ENCODE data around the gene PNRC2. TPM values are rescaled to one million over a fixed set of nuclear protein-coding genes. Genes with fewer than 3 reads are reported as not detected.
A peak's percentile ranks its signal among the peaks of the same experiment; 100 is the strongest.

The PNRC2 gene, protein sequence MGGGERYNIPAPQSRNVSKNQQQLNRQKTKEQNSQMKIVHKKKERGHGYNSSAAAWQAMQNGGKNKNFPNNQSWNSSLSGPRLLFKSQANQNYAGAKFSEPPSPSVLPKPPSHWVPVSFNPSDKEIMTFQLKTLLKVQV
- total RNA-seq (2014; rRNA removed; shearing (Covaris generic)) = 89.5 and 148 TPM in 2 replicates

- DNase-seq (ENCODE audit: low read depth) = peak; percentile 97
Measured at GRCh38 chr1:23959461-23960290, at the start of gene PNRC2. Gene PNRC2 (plus strand): TSS chr1:23959828. CDS start chr1:23961458, 1,630 bp downstream.

DNA sequence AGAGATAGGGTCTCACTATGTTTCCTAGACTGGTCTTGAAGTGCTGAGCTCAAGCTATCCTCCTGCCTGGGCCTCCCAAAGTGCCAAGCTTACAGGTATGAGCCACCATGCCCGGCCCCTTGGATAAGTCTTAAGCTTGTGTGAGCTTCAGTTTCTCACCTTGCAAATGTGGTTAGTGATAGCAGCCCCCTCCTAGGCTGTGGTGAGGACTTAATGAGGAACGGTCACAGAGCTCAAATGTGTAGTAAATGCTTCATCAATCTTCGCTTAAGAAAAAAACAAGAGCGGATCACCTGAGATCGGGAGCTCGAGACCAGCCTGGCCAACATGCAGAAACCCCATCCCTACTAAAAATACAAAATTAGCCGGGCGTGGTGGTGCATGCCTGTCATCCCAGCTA lies 49.5 kb upstream of the PNRC2 start:
- DNase-seq (ENCODE audit: low read depth) = no peak

DNA sequence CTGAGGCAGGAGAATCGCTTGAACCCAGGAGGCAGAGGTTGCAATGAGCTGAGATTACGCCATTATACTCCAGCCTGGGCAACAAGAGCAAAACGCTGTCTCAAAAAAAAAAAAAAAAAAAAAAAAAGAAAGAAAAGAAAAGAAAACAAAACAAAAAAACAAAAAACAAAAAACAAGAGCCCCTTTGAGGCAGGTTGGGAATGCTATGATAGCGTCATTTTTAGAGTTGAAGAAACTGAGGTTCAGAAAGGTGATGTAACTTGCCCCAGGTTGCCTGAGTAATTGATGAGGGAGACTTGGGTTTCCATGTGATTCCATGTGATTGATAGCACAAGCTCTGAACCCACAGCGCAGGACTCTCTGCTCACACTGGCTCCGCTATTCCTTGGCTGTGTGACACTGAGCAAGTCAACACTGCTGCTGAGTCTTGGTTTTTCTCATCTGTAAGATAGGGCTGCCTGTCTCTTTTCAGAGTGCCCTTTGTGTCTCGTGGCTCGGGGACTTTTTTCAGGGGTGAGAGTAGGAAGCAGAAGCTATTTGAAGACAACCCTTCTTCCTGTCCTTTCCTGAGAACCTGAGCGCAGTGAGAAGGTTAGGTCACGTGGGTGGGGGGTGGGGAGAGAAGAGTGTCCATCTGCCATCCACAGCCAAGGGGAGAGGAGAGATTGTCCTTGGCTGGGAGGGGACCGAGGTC lies 48.9 kb upstream of the PNRC2 start:
- no peak for DNase-seq (ENCODE audit: low read depth)

DNA sequence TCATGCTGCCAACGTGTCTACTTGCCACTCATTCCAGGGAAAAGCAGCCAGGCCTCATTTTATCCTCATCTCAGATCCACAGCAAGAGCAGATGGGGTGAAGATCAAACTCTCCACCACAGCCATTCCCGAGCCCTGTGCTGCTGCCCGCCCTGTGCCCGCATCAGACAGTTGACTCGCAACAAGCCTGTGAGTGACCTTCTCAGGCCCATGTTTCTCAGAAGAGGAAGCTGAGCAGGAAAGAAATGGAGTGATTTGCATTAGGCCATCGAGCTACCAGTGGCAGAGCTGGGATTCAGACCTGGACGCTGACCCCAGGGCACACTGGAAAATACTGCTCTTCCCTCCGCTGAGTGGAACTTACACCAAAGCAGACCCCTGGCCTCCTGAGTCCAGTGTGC lies 47.7 kb upstream of the PNRC2 start:
- no peak for DNase-seq (ENCODE audit: low read depth)

- DNase-seq (ENCODE audit: low read depth) = no peak
Measured at GRCh38 chr1:23913212-23913880, 46.3 kb upstream of the PNRC2 start, which contains the start of gene CNR2. Gene CNR2 (minus strand): TSS chr1:23913362. CDS start chr1:23875617, 37,745 bp downstream.

DNA sequence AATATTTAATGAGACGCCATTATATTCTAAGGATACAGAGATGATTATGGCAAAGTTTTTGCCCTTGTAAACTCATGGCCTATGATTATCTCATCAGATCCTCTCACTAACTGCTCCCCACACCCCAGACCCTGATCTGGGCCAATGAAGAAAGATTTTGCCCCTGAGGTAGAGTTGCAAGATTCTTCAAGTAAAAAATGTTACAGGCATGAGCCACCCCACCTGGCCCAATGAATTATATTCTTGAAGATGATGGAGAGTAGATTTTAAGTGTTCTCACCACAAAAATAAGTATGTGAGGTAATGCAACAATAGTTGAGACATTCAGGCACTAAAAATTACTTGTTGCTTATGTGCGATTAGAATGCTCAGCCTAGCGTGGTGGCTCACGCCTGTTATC lies 44.7 kb upstream of the PNRC2 start:
- no peak for DNase-seq (ENCODE audit: low read depth)

- DNase-seq (ENCODE audit: low read depth) = no peak
Measured at GRCh38 chr1:23915466-23915865, 44.2 kb upstream of the PNRC2 start.

GRCh38 chr1:23916209-23917131 lies 43.2 kb upstream of the PNRC2 start:
- DNase-seq (ENCODE audit: low read depth) = peak; percentile 81

DNA sequence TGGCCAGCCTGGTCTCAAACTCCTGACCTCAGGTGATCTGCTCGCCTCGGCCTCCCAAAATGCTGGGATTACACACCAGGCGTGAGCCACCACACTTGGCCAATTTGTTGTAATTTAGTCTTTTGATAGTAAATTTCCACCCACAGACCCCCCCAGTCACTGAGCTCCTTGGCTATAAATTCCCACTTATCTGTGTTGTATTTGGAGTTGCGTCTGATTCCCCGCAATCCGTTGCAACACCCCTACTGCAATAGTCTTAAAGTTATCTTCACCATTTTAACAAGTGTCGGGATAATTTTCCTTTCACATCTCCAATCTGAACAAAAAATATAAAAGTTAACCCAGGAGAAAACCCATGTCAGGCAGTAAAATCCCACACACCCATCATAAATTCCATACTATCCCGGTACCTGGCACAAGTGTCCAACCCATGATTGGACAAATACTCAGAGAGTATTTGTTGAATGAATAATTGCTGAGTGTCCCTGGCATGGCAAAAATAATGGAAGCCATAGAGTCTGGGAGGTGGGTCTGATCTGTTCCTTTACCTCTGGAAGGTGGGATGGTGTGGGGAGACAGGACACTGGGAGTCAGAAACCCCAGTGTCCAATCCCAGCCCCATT lies 37.2 kb upstream of the PNRC2 start:
- DNase-seq (ENCODE audit: low read depth) = no peak

GRCh38 chr1:23923592-23924499 lies 35.8 kb upstream of the PNRC2 start:
- DNase-seq (ENCODE audit: low read depth) = peak; percentile 23

- DNase-seq (ENCODE audit: low read depth) = no peak
Measured at GRCh38 chr1:23924601-23925000, 35.0 kb upstream of the PNRC2 start.

GRCh38 chr1:23925279-23925678 lies 34.3 kb upstream of the PNRC2 start:
- DNase-seq (ENCODE audit: low read depth) = no peak

DNA sequence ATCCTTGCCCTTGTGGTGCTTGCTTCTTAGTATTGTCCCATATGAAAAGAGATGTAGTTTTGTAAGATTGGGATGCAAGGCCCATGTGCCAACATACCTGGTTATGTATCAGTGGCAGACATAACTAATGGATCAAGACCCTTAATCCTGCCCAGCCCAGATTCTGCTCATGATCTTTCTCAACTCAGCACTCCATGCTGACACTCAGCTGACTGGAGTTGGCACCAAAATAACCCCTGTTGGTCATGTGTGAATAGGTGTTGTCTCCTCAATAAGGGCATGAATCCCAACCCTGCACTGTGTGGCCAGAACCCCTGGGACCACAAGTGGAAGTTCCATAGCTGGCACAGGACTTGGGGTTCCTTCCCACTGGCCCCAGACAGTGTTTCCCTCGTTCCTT lies 32.5 kb upstream of the PNRC2 start:
- DNase-seq (ENCODE audit: low read depth) = no peak

- no peak for DNase-seq (ENCODE audit: low read depth)
Measured at GRCh38 chr1:23928789-23929188, 30.8 kb upstream of the PNRC2 start.

DNA sequence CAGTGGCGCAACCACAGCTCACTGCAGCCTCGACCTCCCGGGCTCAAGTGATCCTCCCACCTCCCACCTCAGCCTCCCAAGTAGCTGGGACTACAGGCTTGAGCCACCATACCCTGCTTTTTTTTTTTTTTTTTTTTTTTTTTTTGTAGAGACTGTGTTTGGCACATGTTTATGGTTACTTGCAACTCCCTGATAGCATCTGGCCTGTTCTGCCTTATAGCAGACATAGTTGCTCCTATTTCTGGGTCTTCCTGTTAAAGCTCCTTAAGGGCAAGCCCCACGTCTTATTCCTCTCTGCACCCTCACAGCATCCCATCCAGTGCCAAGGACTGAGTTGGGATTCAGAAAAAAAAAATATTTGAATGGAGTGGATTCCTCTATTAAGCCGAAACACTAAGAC lies 29.4 kb upstream of the PNRC2 start:
- DNase-seq (ENCODE audit: low read depth) = no peak

GRCh38 chr1:23930861-23931490 lies 28.7 kb upstream of the PNRC2 start:
- DNase-seq (ENCODE audit: low read depth) = peak; percentile 39

GRCh38 chr1:23931491-23931880 lies 28.1 kb upstream of the PNRC2 start:
- DNase-seq (ENCODE audit: low read depth) = no peak

- DNase-seq (ENCODE audit: low read depth) = no peak
Measured at GRCh38 chr1:23936481-23937176, 23.0 kb upstream of the PNRC2 start.
